Transverse colon (tissue), 4 donors: ENCODE data around the gene PAK6.

ENCODE experiments used
- EP300 ChIP-seq: sonication (generic); formaldehyde crosslinking; IDR thresholded peaks from one replicate; pipeline ENCODE4 v1.6.1; 2017; ENCODE audit warnings: antibody characterized with exemption, low read depth
- POLR2A ChIP-seq: fragments of 450-650 bp; IDR thresholded peaks from one replicate; pipeline ENCODE4 v1.6.1; 2016; ENCODE audit warnings: antibody characterized with exemption, mild to moderate bottlenecking, moderate library complexity
- POLR2AphosphoS5 ChIP-seq, 3 donors: sonication (generic); formaldehyde crosslinking; IDR thresholded peaks; one replicate each; pipeline ENCODE4 v1.6.1; 2016; ENCODE audit warnings: antibody characterized with exemption in 3 of 3
- TF ChIP-seq, protein P1 (sequence below), 5 experiments: fragments of 200-600 bp in 3 of 5; fragments of 450-650 bp in 2 of 5; sonication (generic) in 3 of 5; IDR thresholded peaks; 1 replicate in 2 of 5; 2 replicates in 3 of 5; pipeline ENCODE4 v1.5.1; 2016 to 2017; ENCODE audit warnings: antibody characterized with exemption in 5 of 5, inconsistent platforms in 3 of 5, mild to moderate bottlenecking in 2 of 5, moderate library complexity in 1 of 5

DNA sequence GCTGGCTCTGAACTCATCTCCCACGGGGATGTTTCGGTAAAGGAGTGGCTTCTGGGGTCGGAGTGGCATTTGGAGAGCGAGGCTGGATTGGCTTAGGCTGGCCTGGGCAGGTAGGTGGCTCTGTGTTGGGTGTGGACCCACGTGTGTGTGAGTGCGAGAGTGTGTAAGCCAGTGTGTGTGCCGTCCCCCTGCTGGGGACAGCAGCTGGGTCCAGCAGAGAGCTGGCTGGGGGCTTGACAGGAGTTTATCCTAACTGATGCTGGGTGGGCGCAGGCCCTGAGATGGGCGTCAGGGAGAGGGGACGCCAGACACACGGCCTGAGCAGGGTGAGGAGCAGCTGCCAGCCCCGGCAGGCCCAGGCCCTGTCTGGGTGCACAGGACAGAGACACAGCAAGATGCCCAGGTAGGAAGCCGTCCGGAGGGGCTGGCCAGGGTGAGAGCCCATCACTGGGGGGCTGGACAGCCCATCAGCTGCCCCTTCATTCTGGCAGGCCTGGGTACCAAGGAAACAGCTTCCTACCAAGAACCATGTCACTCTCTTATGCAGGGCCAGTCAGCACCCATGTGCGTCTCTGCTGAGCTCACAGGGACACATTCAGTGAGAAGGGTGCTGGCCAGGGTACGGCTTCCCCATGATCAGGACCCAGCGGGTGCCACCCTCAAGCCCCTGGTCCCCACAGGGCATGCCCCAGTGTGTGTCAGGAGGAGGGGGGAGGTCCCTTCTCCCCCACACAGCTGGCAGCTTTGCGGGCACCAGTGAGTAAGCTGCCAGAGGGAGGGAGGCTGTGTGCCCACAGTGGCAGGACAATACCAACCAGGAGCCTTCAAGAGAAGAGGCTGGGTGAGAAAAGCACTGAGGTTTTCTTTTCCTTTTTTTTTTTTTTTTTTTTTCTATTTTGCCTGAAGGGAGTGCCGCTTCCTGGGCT is 1.1 kb downstream of the PAK6 start:
- TF ChIP-seq, protein P1, sequence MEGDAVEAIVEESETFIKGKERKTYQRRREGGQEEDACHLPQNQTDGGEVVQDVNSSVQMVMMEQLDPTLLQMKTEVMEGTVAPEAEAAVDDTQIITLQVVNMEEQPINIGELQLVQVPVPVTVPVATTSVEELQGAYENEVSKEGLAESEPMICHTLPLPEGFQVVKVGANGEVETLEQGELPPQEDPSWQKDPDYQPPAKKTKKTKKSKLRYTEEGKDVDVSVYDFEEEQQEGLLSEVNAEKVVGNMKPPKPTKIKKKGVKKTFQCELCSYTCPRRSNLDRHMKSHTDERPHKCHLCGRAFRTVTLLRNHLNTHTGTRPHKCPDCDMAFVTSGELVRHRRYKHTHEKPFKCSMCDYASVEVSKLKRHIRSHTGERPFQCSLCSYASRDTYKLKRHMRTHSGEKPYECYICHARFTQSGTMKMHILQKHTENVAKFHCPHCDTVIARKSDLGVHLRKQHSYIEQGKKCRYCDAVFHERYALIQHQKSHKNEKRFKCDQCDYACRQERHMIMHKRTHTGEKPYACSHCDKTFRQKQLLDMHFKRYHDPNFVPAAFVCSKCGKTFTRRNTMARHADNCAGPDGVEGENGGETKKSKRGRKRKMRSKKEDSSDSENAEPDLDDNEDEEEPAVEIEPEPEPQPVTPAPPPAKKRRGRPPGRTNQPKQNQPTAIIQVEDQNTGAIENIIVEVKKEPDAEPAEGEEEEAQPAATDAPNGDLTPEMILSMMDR (IDR thresholded peaks at IDR 0.05), result no peak
- TF ChIP-seq POLR2A (no peak), EP300 (no peak), POLR2AphosphoS5 (IDR thresholded peaks at IDR 0.05) (no peak)
